ENCODE results near the gene CCDC121. TPM values are rescaled to one million over a fixed set of nuclear protein-coding genes. Genes with fewer than 3 reads are reported as not detected.

CCDC121 gene
- total and polyA plus RNA-seq, 9 of the 15 experiments (the other 6 are each of a cell fraction or from before 2014, with no cell fraction given), result 2.2 to 4.7 (median 4.1) TPM

DNA sequence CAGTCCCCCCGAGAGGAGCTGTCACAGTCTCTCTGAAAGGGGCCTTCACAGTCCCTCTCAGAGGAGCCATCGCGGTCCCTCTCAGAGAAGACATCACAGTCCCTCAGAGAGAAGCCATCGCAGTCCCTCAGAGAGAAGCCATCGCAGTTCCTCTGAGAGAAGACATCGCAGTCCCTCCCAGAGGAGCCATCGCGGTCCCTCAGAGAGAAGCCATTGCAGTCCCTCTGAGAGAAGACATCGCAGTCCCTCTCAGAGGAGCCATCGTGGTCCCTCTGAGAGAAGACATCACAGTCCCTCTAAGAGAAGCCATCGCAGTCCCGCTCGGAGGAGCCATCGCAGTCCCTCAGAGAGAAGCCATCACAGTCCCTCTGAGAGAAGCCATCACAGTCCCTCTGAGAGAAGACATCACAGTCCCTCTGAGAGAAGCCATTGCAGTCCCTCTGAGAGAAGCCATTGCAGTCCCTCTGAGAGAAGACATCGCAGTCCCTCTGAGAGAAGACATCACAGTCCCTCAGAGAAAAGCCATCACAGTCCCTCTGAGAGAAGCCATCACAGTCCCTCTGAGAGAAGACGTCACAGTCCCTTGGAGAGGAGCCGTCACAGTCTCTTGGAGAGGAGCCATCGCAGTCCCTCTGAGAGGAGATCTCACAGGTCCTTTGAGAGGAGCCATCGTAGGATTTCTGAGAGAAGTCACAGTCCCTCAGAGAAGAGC is 47.2 kb downstream of the CCDC121 start:
- Histone ChIP-seq H3K9ac (ENCODE audit: insufficient read depth in 1 of 2, low read depth in 2 of 2, low read length in 2 of 2) (peak overlapping the region; percentile 66 to 84; a peak in 3 of 4 replicates), H3K27me3 (ENCODE audit: control insufficient read depth in 2 of 2, insufficient read depth in 2 of 2, low read length in 2 of 2) (no peaks in the 10 kb centered on the region), H3K9me3 (replicated peaks; ENCODE audit: control insufficient read depth, insufficient read depth, low read depth, low read length) (0 out of 2 replicates have a peak, but pooled peaks cover 4% of the 10 kb centered on the region), H3K4me3 (no peak overlapping the region), H3K9me1 (ENCODE audit: control insufficient read depth, insufficient read depth, low read length) (no peaks in the 10 kb centered on the region), H3K4me2 (ENCODE audit: insufficient read depth, low read length) (peak overlapping the region; percentile 87; the same call in 1 of the 2 replicates), H3K27ac (ENCODE audit: extremely low read depth, low read depth, low read length) (peak overlapping the region; percentile 83), H2AFZ (ENCODE audit: low read depth, low read length) (peak overlapping the region; percentile 98), H3K79me2 (ENCODE audit: control insufficient read depth, insufficient read depth, low read length) (peaks cover 38% of the 10 kb centered on the region), H4K20me1 (replicated peaks; ENCODE audit: control insufficient read depth, insufficient read depth, low read length) (peaks cover 10% of the 10 kb centered on the region; the same call in 1 of the 2 replicates), H3K36me3 (ENCODE audit: control insufficient read depth, insufficient read depth, low read length) (peaks cover 3% of the 10 kb centered on the region; the same call in 1 of the 3 replicates), H3K4me1 (replicated peaks in 1 of 2; ENCODE audit: control insufficient read depth in 2 of 2, insufficient read depth in 2 of 2, low read length in 2 of 2) (peaks cover 13 to 40% of the 10 kb centered on the region in 2 experiments)
- intact Hi-C loops (cut with micrococcal nuclease), result loop anchor here (5.0 kb wide), 3 partner anchors 44 to 174 kb away; partner anchors contain the start of genes NRBP1 and PPM1G
- DNase-seq (ENCODE audit: extremely low read depth in 1 of 4, low spot score in 3 of 4) (no peak), ATAC-seq (no peak), FAIRE-seq (no peak)
- POLR2A ChIA-PET, result interaction anchor here (1.3 kb wide), 1 partner anchor 8 kb away, joined by 7 read pairs; no protein-coding TSS in a partner anchor
- 92% methylated on average over 18 of the region's 19 CpGs for WGBS (ENCODE audit: insufficient coverage, low coverage, missing lambda C conversion rate)
- CTCF ChIA-PET (ENCODE audit: low intra/inter-chr PET ratio), result no interaction called here
- TF ChIP-seq TCFL5 (CRISPR knock-in tag; conservative IDR thresholded peaks at IDR 0.05) (no peak), ZSCAN29 (IDR thresholded peaks at IDR 0.05) (no peak), ZNF282 (CRISPR knock-in tag; IDR thresholded peaks at IDR 0.05) (no peak), RB1 (IDR thresholded peaks at IDR 0.05; ENCODE audit: low read depth) (no peak), ELF2 (CRISPR knock-in tag; IDR thresholded peaks at IDR 0.05) (no peak), ESRRA (IDR thresholded peaks at IDR 0.05; ENCODE audit: borderline replicate concordance, low read depth) (no peak), MAFG (tag; conservative IDR thresholded peaks at IDR 0.05) (no peak)
- TF ChIP-seq, protein P1, sequence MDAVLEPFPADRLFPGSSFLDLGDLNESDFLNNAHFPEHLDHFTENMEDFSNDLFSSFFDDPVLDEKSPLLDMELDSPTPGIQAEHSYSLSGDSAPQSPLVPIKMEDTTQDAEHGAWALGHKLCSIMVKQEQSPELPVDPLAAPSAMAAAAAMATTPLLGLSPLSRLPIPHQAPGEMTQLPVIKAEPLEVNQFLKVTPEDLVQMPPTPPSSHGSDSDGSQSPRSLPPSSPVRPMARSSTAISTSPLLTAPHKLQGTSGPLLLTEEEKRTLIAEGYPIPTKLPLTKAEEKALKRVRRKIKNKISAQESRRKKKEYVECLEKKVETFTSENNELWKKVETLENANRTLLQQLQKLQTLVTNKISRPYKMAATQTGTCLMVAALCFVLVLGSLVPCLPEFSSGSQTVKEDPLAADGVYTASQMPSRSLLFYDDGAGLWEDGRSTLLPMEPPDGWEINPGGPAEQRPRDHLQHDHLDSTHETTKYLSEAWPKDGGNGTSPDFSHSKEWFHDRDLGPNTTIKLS (IDR thresholded peaks at IDR 0.05; ENCODE audit: borderline replicate concordance, low read depth), result no peak
- BruUV-seq (replicated peaks), result no TSS peak
- in situ Hi-C loops (cut with MboI), result no loop called here

Small RNA genes within 50 kb of the gene (small RNA-seq; reads per million reads assigned to genes)
- not detected for gene RF00340

Other genes starting within 250 kb of the CCDC121 start
Only the 7 nearest of the 12 such genes appear.
- gene IFT172, start 139.3 kb downstream of the CCDC121 start, total RNA-seq (2014; rRNA removed), result 13.5 and 15.1 TPM in 2 replicates
- 13.5 and 15.0 TPM in 2 replicates for gene IFT172, start 139.3 kb downstream of the CCDC121 start, total RNA-seq (2014; rRNA removed; fragmentation: Illumina TruSeq; extraction: Trizol)
- gene IFT172, start 139.3 kb downstream of the CCDC121 start, total RNA-seq (2015; rRNA removed; fragmentation: Illumina TruSeq; extraction: Trizol), result 12.0 and 13.6 TPM in 2 replicates
- gene IFT172, start 139.3 kb downstream of the CCDC121 start, total RNA-seq (2021), result 16.3 and 19.1 TPM in 2 replicates
- gene IFT172, start 139.3 kb downstream of the CCDC121 start, polyA plus RNA-seq (2011; rRNA removed), result 17.9 and 24.4 TPM in 2 replicates
- gene IFT172, start 139.3 kb downstream of the CCDC121 start, polyA plus RNA-seq (2014; fragmentation: Illumina TruSeq; extraction: Trizol), result 12.9 and 13.5 TPM in 2 replicates
- gene IFT172, start 139.3 kb downstream of the CCDC121 start, polyA plus RNA-seq (2014; fragmentation: Nextera tagmentation; extraction: Ambion mirVana), result 1 to 10 TPM; 5.6 to 7.3 TPM
- 13.7 and 15.3 TPM in 2 replicates for gene IFT172, start 139.3 kb downstream of the CCDC121 start, polyA plus RNA-seq (2014; rRNA removed)
- gene FNDC4, start 133.8 kb downstream of the CCDC121 start, total RNA-seq (2014; rRNA removed), result 2.3 and 2.7 TPM in 2 replicates
- gene FNDC4, start 133.8 kb downstream of the CCDC121 start, total RNA-seq (2014; rRNA removed; fragmentation: Illumina TruSeq; extraction: Trizol), result 1.8 and 2.1 TPM in 2 replicates
- gene FNDC4, start 133.8 kb downstream of the CCDC121 start, total RNA-seq (2015; rRNA removed; fragmentation: Illumina TruSeq; extraction: Trizol), result 0.94 and 1.2 TPM in 2 replicates
- 2.8 and 2.9 TPM in 2 replicates for gene FNDC4, start 133.8 kb downstream of the CCDC121 start, total RNA-seq (2021)
- gene FNDC4, start 133.8 kb downstream of the CCDC121 start, polyA plus RNA-seq (2011; rRNA removed), result 3.2 and 4.9 TPM in 2 replicates
- gene FNDC4, start 133.8 kb downstream of the CCDC121 start, polyA plus RNA-seq (2014; fragmentation: Illumina TruSeq; extraction: Trizol), result 2.4 and 2.9 TPM in 2 replicates
- gene FNDC4, start 133.8 kb downstream of the CCDC121 start, polyA plus RNA-seq (2014; fragmentation: Nextera tagmentation; extraction: Ambion mirVana), result under 1 TPM; 0.28 to 0.80 TPM
- 2.9 and 3.4 TPM in 2 replicates for gene FNDC4, start 133.8 kb downstream of the CCDC121 start, polyA plus RNA-seq (2014; rRNA removed)
- gene GCKR, start 132.2 kb downstream of the CCDC121 start, total RNA-seq (2014; rRNA removed), result 0.08 TPM in 1 of 2 replicates, not detected in the other
- 0.51 and 0.69 TPM in 2 replicates for gene GCKR, start 132.2 kb downstream of the CCDC121 start, total RNA-seq (2014; rRNA removed; fragmentation: Illumina TruSeq; extraction: Trizol)
- gene GCKR, start 132.2 kb downstream of the CCDC121 start, total RNA-seq (2015; rRNA removed; fragmentation: Illumina TruSeq; extraction: Trizol), result 0.36 and 0.53 TPM in 2 replicates
- gene GCKR, start 132.2 kb downstream of the CCDC121 start, total RNA-seq (2021), result 0.25 and 0.55 TPM in 2 replicates
- gene GCKR, start 132.2 kb downstream of the CCDC121 start, polyA plus RNA-seq (2011; rRNA removed), result 0.31 and 0.79 TPM in 2 replicates
- gene GCKR, start 132.2 kb downstream of the CCDC121 start, polyA plus RNA-seq (2014; fragmentation: Illumina TruSeq; extraction: Trizol), result 0.45 and 0.68 TPM in 2 replicates
- gene GCKR, start 132.2 kb downstream of the CCDC121 start, polyA plus RNA-seq (2014; fragmentation: Nextera tagmentation; extraction: Ambion mirVana), result under 1 TPM; 0.28 to 0.32 TPM
- 0.57 and 1.4 TPM in 2 replicates for gene GCKR, start 132.2 kb downstream of the CCDC121 start, polyA plus RNA-seq (2014; rRNA removed)
- 44.4 and 47.8 TPM in 2 replicates for gene ZNF512, start 46.0 kb downstream of the CCDC121 start, total RNA-seq (2014; rRNA removed)
- gene ZNF512, start 46.0 kb downstream of the CCDC121 start, total RNA-seq (2014; rRNA removed; fragmentation: Illumina TruSeq; extraction: Trizol), result 67.4 and 73.7 TPM in 2 replicates
- 44.6 and 47.2 TPM in 2 replicates for gene ZNF512, start 46.0 kb downstream of the CCDC121 start, total RNA-seq (2015; rRNA removed; fragmentation: Illumina TruSeq; extraction: Trizol)
- gene ZNF512, start 46.0 kb downstream of the CCDC121 start, total RNA-seq (2021), result 53.6 and 56.5 TPM in 2 replicates
- 76.4 and 94.0 TPM in 2 replicates for gene ZNF512, start 46.0 kb downstream of the CCDC121 start, polyA plus RNA-seq (2011; rRNA removed)
- 79.0 and 101 TPM in 2 replicates for gene ZNF512, start 46.0 kb downstream of the CCDC121 start, polyA plus RNA-seq (2014; fragmentation: Illumina TruSeq; extraction: Trizol)
- 10 to 100 TPM; 24.7 to 77.9 TPM for gene ZNF512, start 46.0 kb downstream of the CCDC121 start, polyA plus RNA-seq (2014; fragmentation: Nextera tagmentation; extraction: Ambion mirVana)
- 65.8 and 65.9 TPM in 2 replicates for gene ZNF512, start 46.0 kb downstream of the CCDC121 start, polyA plus RNA-seq (2014; rRNA removed)
- gene GPN1, start within 50 bp of the CCDC121 start, total RNA-seq (2014; rRNA removed), result 23.4 and 34.7 TPM in 2 replicates
- 48.2 and 54.7 TPM in 2 replicates for gene GPN1, start within 50 bp of the CCDC121 start, total RNA-seq (2014; rRNA removed; fragmentation: Illumina TruSeq; extraction: Trizol)
- 41.9 and 43.6 TPM in 2 replicates for gene GPN1, start within 50 bp of the CCDC121 start, total RNA-seq (2015; rRNA removed; fragmentation: Illumina TruSeq; extraction: Trizol)
- gene GPN1, start within 50 bp of the CCDC121 start, total RNA-seq (2021), result 39.6 and 40.4 TPM in 2 replicates
- 80.4 and 98.1 TPM in 2 replicates for gene GPN1, start within 50 bp of the CCDC121 start, polyA plus RNA-seq (2011; rRNA removed)
- 58.2 and 64.9 TPM in 2 replicates for gene GPN1, start within 50 bp of the CCDC121 start, polyA plus RNA-seq (2014; fragmentation: Illumina TruSeq; extraction: Trizol)
- 100 to 1,000 TPM; 131 to 171 TPM for gene GPN1, start within 50 bp of the CCDC121 start, polyA plus RNA-seq (2014; fragmentation: Nextera tagmentation; extraction: Ambion mirVana)
- 43.7 and 45.8 TPM in 2 replicates for gene GPN1, start within 50 bp of the CCDC121 start, polyA plus RNA-seq (2014; rRNA removed)
- gene SUPT7L, start 34.6 kb upstream of the CCDC121 start, total RNA-seq (2014; rRNA removed), result 22.0 and 28.6 TPM in 2 replicates
- gene SUPT7L, start 34.6 kb upstream of the CCDC121 start, total RNA-seq (2014; rRNA removed; fragmentation: Illumina TruSeq; extraction: Trizol), result 39.6 and 40.3 TPM in 2 replicates
- gene SUPT7L, start 34.6 kb upstream of the CCDC121 start, total RNA-seq (2015; rRNA removed; fragmentation: Illumina TruSeq; extraction: Trizol), result 39.6 and 40.2 TPM in 2 replicates
- gene SUPT7L, start 34.6 kb upstream of the CCDC121 start, total RNA-seq (2021), result 38.1 and 38.6 TPM in 2 replicates
- 72.8 and 82.6 TPM in 2 replicates for gene SUPT7L, start 34.6 kb upstream of the CCDC121 start, polyA plus RNA-seq (2011; rRNA removed)
- gene SUPT7L, start 34.6 kb upstream of the CCDC121 start, polyA plus RNA-seq (2014; fragmentation: Illumina TruSeq; extraction: Trizol), result 52.6 and 58.8 TPM in 2 replicates
- 10 to 100 TPM; 25.1 to 40.1 TPM for gene SUPT7L, start 34.6 kb upstream of the CCDC121 start, polyA plus RNA-seq (2014; fragmentation: Nextera tagmentation; extraction: Ambion mirVana)
- gene SUPT7L, start 34.6 kb upstream of the CCDC121 start, polyA plus RNA-seq (2014; rRNA removed), result 46.2 and 50.8 TPM in 2 replicates
- gene SLC4A1AP, start 34.9 kb upstream of the CCDC121 start, total RNA-seq (2014; rRNA removed), result 33.0 and 35.9 TPM in 2 replicates
- 35.3 and 38.5 TPM in 2 replicates for gene SLC4A1AP, start 34.9 kb upstream of the CCDC121 start, total RNA-seq (2014; rRNA removed; fragmentation: Illumina TruSeq; extraction: Trizol)
- gene SLC4A1AP, start 34.9 kb upstream of the CCDC121 start, total RNA-seq (2015; rRNA removed; fragmentation: Illumina TruSeq; extraction: Trizol), result 36.1 and 40.5 TPM in 2 replicates
- 23.4 and 25.6 TPM in 2 replicates for gene SLC4A1AP, start 34.9 kb upstream of the CCDC121 start, total RNA-seq (2021)
- gene SLC4A1AP, start 34.9 kb upstream of the CCDC121 start, polyA plus RNA-seq (2011; rRNA removed), result 14.8 and 16.6 TPM in 2 replicates
- gene SLC4A1AP, start 34.9 kb upstream of the CCDC121 start, polyA plus RNA-seq (2014; fragmentation: Illumina TruSeq; extraction: Trizol), result 36.2 and 39.9 TPM in 2 replicates
- gene SLC4A1AP, start 34.9 kb upstream of the CCDC121 start, polyA plus RNA-seq (2014; fragmentation: Nextera tagmentation; extraction: Ambion mirVana), result 10 to 100 TPM in 1 of 2 experiments, 1 to 10 TPM in 1; 8.1 to 13.3 TPM
- 33.7 and 37.0 TPM in 2 replicates for gene SLC4A1AP, start 34.9 kb upstream of the CCDC121 start, polyA plus RNA-seq (2014; rRNA removed)

All from K562 (cell line).